K562 (cell line): Measurements from ENCODE around the gene BNIPL. TPM values are rescaled to one million over a fixed set of nuclear protein-coding genes. Genes with fewer than 3 reads are reported as not detected.

Experiments
- ATAC-seq: fragments of 200-7000 bp; cut with Tn5 transposase; 3 replicates; pipeline ENCODE4 v1.9.1; 2020; ENCODE audit warnings: moderate library complexity
- BruUV-seq: library from RNA; stranded (reverse); fragments of 400-500 nt; replicated peaks from 2 replicates; lab custom pipeline; 2021; lab: Mats Ljungman, UMichigan
- CTCF ChIA-PET: fragments of 300-600 bp; formaldehyde crosslinking; extraction: SDS; loops from one replicate; lab custom pipeline; 2021; ENCODE audit warnings: low intra/inter-chr PET ratio; lab: Yijun Ruan, JAX
- POLR2A ChIA-PET: fragments of 300-600, 350-650 bp; sonication (Branson Sonifier 250); formaldehyde crosslinking; extraction: SDS; loops from one replicate; lab custom pipeline; 2021; ENCODE audit warnings: antibody characterized with exemption, inconsistent platforms; lab: Yijun Ruan, JAX
- DNase-seq, 4 experiments: peaks; one replicate each; pipeline versions ENCODE4 v3.0.0 to v3.0.0-alpha.2; 2011 to 2018; ENCODE audit warnings: low spot score in 3 of 4, mixed read lengths in 3 of 4; ENCODE audit errors: extremely low read depth in 1 of 4
- FAIRE-seq: peaks from 2 replicates; lab custom pipeline; 2011; peaks lifted over from hg19 to GRCh38; lab: Jason Lieb, UNC
- H2AFZ ChIP-seq: 2 replicates; pipeline ENCODE4 v1.6.0; 2011; ENCODE audit warnings: low read depth, low read length, control low read depth, inconsistent platforms
- H3K27ac ChIP-seq: fragments of 200-600 bp; 3 replicates; pipeline ENCODE4 v1.8.0; 2011; ENCODE audit warnings: low read depth, mild to moderate bottlenecking, control low read depth, inconsistent platforms, low read length, moderate library complexity, mixed read lengths; ENCODE audit errors: extremely low read depth
- H3K27me3 ChIP-seq, 2 experiments: fragments of 300-600 bp in 1 of 2; 2 replicates in 1 of 2; 3 replicates in 1 of 2; pipeline versions ENCODE4 v1.6.0 to v1.8.0; 2011; ENCODE audit warnings: inconsistent platforms in 2 of 2, low read length in 2 of 2, mild to moderate bottlenecking in 1 of 2, mixed read lengths in 1 of 2, moderate library complexity in 1 of 2; ENCODE audit not compliant: control insufficient read depth in 2 of 2, insufficient read depth in 2 of 2
- H3K36me3 ChIP-seq: fragments of 300-600 bp; 3 replicates; pipeline ENCODE4 v1.8.0; 2011; ENCODE audit warnings: mild to moderate bottlenecking, low read length, inconsistent platforms; ENCODE audit not compliant: control insufficient read depth, insufficient read depth
- H3K4me1 ChIP-seq, 2 experiments: fragments of 200-600 bp in 1 of 2; replicated peaks in 1 of 2; 2 replicates in 1 of 2; 3 replicates in 1 of 2; pipeline versions ENCODE4 v1.5.1 to v1.8.0; 2011; ENCODE audit warnings: inconsistent platforms in 2 of 2, low read length in 2 of 2, mild to moderate bottlenecking in 1 of 2, mixed read lengths in 1 of 2, moderate library complexity in 1 of 2; ENCODE audit not compliant: control insufficient read depth in 2 of 2, insufficient read depth in 2 of 2
- H3K4me2 ChIP-seq: 2 replicates; pipeline ENCODE4 v1.6.1; 2011; ENCODE audit warnings: low read length, control low read depth, inconsistent platforms, mixed read lengths; ENCODE audit not compliant: insufficient read depth
- H3K4me3 ChIP-seq: fragments of 200-600 bp; sonication (generic), shearing (Covaris generic); 2 replicates; pipeline ENCODE4 v1.5.1; 2016; ENCODE audit warnings: control low read depth, inconsistent platforms
- H3K79me2 ChIP-seq: fragments of 200-600 bp; 3 replicates; pipeline ENCODE4 v1.8.0; 2011; ENCODE audit warnings: low read length, inconsistent platforms; ENCODE audit not compliant: control insufficient read depth, insufficient read depth
- H3K9ac ChIP-seq, 2 experiments: 2 replicates each; pipeline versions ENCODE4 v1.6.0 to v1.6.1; 2011; ENCODE audit warnings: low read depth in 2 of 2, low read length in 2 of 2, control low read depth in 1 of 2, inconsistent platforms in 1 of 2, mild to moderate bottlenecking in 1 of 2, mixed read lengths in 1 of 2; ENCODE audit not compliant: insufficient read depth in 1 of 2
- H3K9me1 ChIP-seq: one replicate; pipeline ENCODE4 v1.6.0; 2011; ENCODE audit warnings: inconsistent platforms, mild to moderate bottlenecking, low read length, moderate library complexity; ENCODE audit not compliant: control insufficient read depth, insufficient read depth
- H3K9me3 ChIP-seq: replicated peaks from 2 replicates; pipeline ENCODE4 v1.5.1; 2011; ENCODE audit warnings: low read depth, low read length, inconsistent platforms; ENCODE audit not compliant: control insufficient read depth, insufficient read depth
- H4K20me1 ChIP-seq: replicated peaks from 2 replicates; pipeline ENCODE4 v1.6.1; 2011; ENCODE audit warnings: low read length, inconsistent platforms, mixed read lengths; ENCODE audit not compliant: control insufficient read depth, insufficient read depth
- ARID3A ChIP-seq: IDR thresholded peaks from 2 replicates; pipeline ENCODE4 v1.6.1; 2012; ENCODE audit warnings: low read depth, low read length, improper control_type of control experiment, borderline replicate concordance
- ASH1L ChIP-seq: fragments of 450-650 bp; IDR thresholded peaks from 2 replicates; pipeline ENCODE4 v1.6.1; 2018; ENCODE audit warnings: borderline replicate concordance, mild to moderate bottlenecking, low read depth; ENCODE audit not compliant: partially characterized antibody
- BRD9 ChIP-seq: fragments of 450-650 bp; IDR thresholded peaks from 2 replicates; pipeline ENCODE4 v1.6.1; 2018; ENCODE audit warnings: low read depth; ENCODE audit not compliant: partially characterized antibody
- CBX2 ChIP-seq: fragments of 200-600 bp; sonication (generic); IDR thresholded peaks from one replicate; pipeline ENCODE4 v1.6.1; 2012; ENCODE audit warnings: mild to moderate bottlenecking, low read length, inconsistent platforms; ENCODE audit not compliant: insufficient read depth, poor library complexity, severe bottlenecking
- CHCHD3 ChIP-seq: fragments of 250-450 bp; sonication (Bioruptor Pico); IDR thresholded peaks from 2 replicates; pipeline ENCODE4 v2.1.2; 2022; ENCODE audit warnings: mild to moderate bottlenecking
- E2F1 ChIP-seq: sonication (generic); formaldehyde crosslinking; IDR thresholded peaks from 2 replicates; pipeline ENCODE4 v1.8.1; 2023; ENCODE audit warnings: mild to moderate bottlenecking, missing genetic modification reagents, moderate library complexity
- EWSR1 ChIP-seq: fragments of 450-650 bp; IDR thresholded peaks from 2 replicates; pipeline ENCODE4 v1.6.1; 2018; ENCODE audit warnings: borderline replicate concordance, mild to moderate bottlenecking, low read depth, moderate library complexity; ENCODE audit not compliant: partially characterized antibody
- KDM5B ChIP-seq: fragments of 200-600 bp; sonication (generic); IDR thresholded peaks from 2 replicates; pipeline ENCODE4 v1.6.1; 2012; ENCODE audit warnings: low read depth, mild to moderate bottlenecking, moderate library complexity, low read length, control low read depth, inconsistent platforms; ENCODE audit not compliant: insufficient replicate concordance
- POLR2B ChIP-seq: fragments of 450-650 bp; IDR thresholded peaks from 2 replicates; pipeline ENCODE4 v1.6.1; 2018; ENCODE audit warnings: low read depth; ENCODE audit not compliant: partially characterized antibody
- POU5F1 ChIP-seq: fragments of 150-350 bp; IDR thresholded peaks from 2 replicates; pipeline ENCODE4 v1.6.1; 2014; ENCODE audit warnings: borderline replicate concordance, low read length, low read depth, mild to moderate bottlenecking; ENCODE audit not compliant: partially characterized antibody
- SMARCB1 ChIP-seq: IDR thresholded peaks from 2 replicates; pipeline ENCODE4 v1.6.1; 2011; ENCODE audit warnings: improper control_type of control experiment, low read depth; ENCODE audit not compliant: insufficient read length
- TEAD1 ChIP-seq, 2 experiments: fragments of 450-650 bp in 1 of 2; sonication (generic) in 1 of 2; formaldehyde crosslinking; IDR thresholded peaks; 2 replicates each; pipeline versions ENCODE4 v1.4.0 to v1.8.0; 2020 to 2022; ENCODE audit warnings: mild to moderate bottlenecking in 2 of 2, missing genetic modification reagents in 1 of 2
- ZNF263 ChIP-seq: sonication (generic); formaldehyde crosslinking; IDR thresholded peaks from 2 replicates; pipeline ENCODE4 v1.8.0; 2022; ENCODE audit warnings: mild to moderate bottlenecking, missing genetic modification reagents, borderline replicate concordance
- whole genome bisulfite sequencing: fragments of 100-300 bp; shearing (Covaris generic); methylation state at CpG from one replicate; pipeline ENCODE4 v1.1.6; 2016; ENCODE audit warnings: low coverage, mixed read lengths; ENCODE audit not compliant: insufficient coverage; ENCODE audit errors: missing lambda C conversion rate; 5-methylcytosine and 5-hydroxymethylcytosine counted together
- in situ Hi-C: fragments of 300-500 bp; cut with MboI; formaldehyde crosslinking; loops from 4 replicates; pipeline ENCODE4 v1.15.0; 2018; ENCODE audit warnings: inconsistent platforms, mixed read lengths
- intact Hi-C: fragments of 100-400 bp; cut with micrococcal nuclease; formaldehyde crosslinking; loops from 2 replicates; pipeline ENCODE4 v1.14.2; 2022
- polyA plus RNA-seq, 8 experiments: library from polyadenylated mRNA; depleted of rRNA in 4 of 8; stranded (reverse) in 5 of 8; unstranded in 3 of 8; fragments of >200 nt; fragmentation: Nextera tagmentation in 2 of 8; fragmentation: Illumina TruSeq in 1 of 8; extraction: Ambion mirVana in 2 of 8; extraction: Trizol in 1 of 8; gene quantifications; 2 replicates each; pipeline versions ENCODE4 v1.2.1 to v1.2.3, GENCODE V29; 2011 to 2014; ENCODE audit warnings: inconsistent platforms in 1 of 8, missing spikeins in 1 of 8
- total RNA-seq, 7 experiments: library from RNA; depleted of rRNA in 6 of 7; stranded (reverse); fragments of >200 nt in 6 of 7; fragmentation: Illumina TruSeq in 2 of 7; extraction: Trizol in 2 of 7; gene quantifications; 2 replicates each; pipeline versions ENCODE4 v1.2.1 to v1.2.3, GENCODE V29; 2011 to 2021; ENCODE audit warnings: low replicate concordance in 1 of 7
- TF ChIP-seq, protein P1 (sequence below): fragments of 250-450 bp; sonication (Bioruptor Pico); IDR thresholded peaks from 2 replicates; pipeline ENCODE4 v1.8.0; 2021; ENCODE audit warnings: moderate library complexity, mild to moderate bottlenecking, inconsistent platforms

Gene BNIPL
- total and polyA plus RNA-seq, 9 of the 15 experiments (the other 6 are each of a cell fraction or from before 2014, with no cell fraction given): 0.08 to 1.4 (median 0.68) TPM

GRCh38 chr1:151059109-151060006 lies 23.0 kb downstream of the BNIPL start, which contains the start of gene CDC42SE1:
Gene CDC42SE1, minus strand, starts transcription at chr1:151059622. Its CDS starts 3,892 bp downstream, at chr1:151055730.
- H3K4me2 ChIP-seq: peak within 1 kb of the TSS; percentile 96
- H3K9me1 ChIP-seq: no peaks in the 10 kb centered on the region
- intact Hi-C loops (loop anchor here (5.0 kb wide), 2 partner anchors 37 to 52 kb away; partner anchors contain the start of genes MINDY1 and PRUNE1), in situ Hi-C loops (no loop called here)
- BruUV-seq: no TSS peak
- H3K79me2 ChIP-seq: peaks cover 95% of the 10 kb centered on the region
- POLR2A ChIA-PET: interaction anchor here (0.6 to 2.0 kb wide), 12 partner anchors 8 to 594 kb away, joined by 3 to 10 read pairs (median 4); partner anchors contain the start of gene C1orf56
- H4K20me1 ChIP-seq: 0 out of 2 replicates have a peak, but pooled peaks cover 3% of the 10 kb centered on the region
- H2AFZ ChIP-seq: peak within 1 kb of the TSS; percentile 37
- peaks cover 37 to 44% of the 10 kb centered on the region in 2 experiments for H3K4me1 ChIP-seq
- no peaks in the 10 kb centered on the region for H3K27me3 ChIP-seq
- H3K27ac ChIP-seq: peak within 1 kb of the TSS; percentile 91
- CTCF ChIA-PET: interaction anchor here (0.7 to 0.9 kb wide), 2 partner anchors 11 to 35 kb away, joined by 3 to 4 read pairs; partner anchors contain the start of gene GABPB2
- H3K9me3 ChIP-seq: no peaks in the 10 kb centered on the region
- peak within 1 kb of the TSS; percentile 95 for H3K4me3 ChIP-seq
- peaks cover 52% of the 10 kb centered on the region for H3K36me3 ChIP-seq
- DNase-seq: peak; percentile 84 to 94 (median 88)
- peak within 1 kb of the TSS; percentile 92 to 97 for H3K9ac ChIP-seq
- ATAC-seq: peak; percentile 80
- peak; percentile 42 for FAIRE-seq
- WGBS: 1% methylated on average over 56 of the region's 58 CpGs
- TF ChIP-seq CHCHD3 (CRISPR knock-in tag) (no peak), ZNF263 (CRISPR knock-in tag) (no peak), ASH1L (no peak), TEAD1 (CRISPR knock-in tag; IDR thresholded peaks at IDR 0.05) (peak; percentile 64 to 85; a peak in 3 of 4 replicates), POU5F1 (no peak), SMARCB1 (no peak), ARID3A (no peak), EWSR1 (no peak), BRD9 (peak; percentile 73), CBX2 (no peak), E2F1 (CRISPR knock-in tag) (no peak), KDM5B (no peak), POLR2B (peak; percentile 89)
- TF ChIP-seq, protein P1, sequence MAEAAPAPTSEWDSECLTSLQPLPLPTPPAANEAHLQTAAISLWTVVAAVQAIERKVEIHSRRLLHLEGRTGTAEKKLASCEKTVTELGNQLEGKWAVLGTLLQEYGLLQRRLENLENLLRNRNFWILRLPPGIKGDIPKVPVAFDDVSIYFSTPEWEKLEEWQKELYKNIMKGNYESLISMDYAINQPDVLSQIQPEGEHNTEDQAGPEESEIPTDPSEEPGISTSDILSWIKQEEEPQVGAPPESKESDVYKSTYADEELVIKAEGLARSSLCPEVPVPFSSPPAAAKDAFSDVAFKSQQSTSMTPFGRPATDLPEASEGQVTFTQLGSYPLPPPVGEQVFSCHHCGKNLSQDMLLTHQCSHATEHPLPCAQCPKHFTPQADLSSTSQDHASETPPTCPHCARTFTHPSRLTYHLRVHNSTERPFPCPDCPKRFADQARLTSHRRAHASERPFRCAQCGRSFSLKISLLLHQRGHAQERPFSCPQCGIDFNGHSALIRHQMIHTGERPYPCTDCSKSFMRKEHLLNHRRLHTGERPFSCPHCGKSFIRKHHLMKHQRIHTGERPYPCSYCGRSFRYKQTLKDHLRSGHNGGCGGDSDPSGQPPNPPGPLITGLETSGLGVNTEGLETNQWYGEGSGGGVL: no peak
